ENCODE data around the gene FAM111A. TPM values are rescaled to one million over a fixed set of nuclear protein-coding genes. Genes with fewer than 3 reads are reported as not detected.

FAM111A gene
- total RNA-seq, 1 donor from 2014 or later, result 42.2 TPM

DNA sequence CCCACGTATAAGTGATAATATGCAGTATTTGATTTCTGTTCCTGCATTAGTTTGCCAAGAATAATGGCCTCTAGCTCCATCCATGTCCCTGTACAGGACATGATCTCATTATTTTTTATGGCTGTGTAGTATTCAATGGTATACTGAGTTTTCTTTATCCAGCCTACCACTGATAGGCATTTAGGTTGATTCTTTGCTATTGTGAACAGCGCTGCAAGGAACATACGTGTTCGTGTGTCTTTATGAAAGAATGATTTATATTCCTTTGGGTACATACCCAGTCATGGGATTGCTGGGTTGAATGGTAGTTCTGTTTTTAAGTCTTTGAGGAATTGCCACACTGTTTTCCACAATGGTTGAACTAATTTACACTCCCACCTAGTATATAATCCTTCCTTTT is 1.5 kb upstream of the FAM111A start:
- DNase-seq (ENCODE audit: low read depth, low spot score), result no peak

DNA sequence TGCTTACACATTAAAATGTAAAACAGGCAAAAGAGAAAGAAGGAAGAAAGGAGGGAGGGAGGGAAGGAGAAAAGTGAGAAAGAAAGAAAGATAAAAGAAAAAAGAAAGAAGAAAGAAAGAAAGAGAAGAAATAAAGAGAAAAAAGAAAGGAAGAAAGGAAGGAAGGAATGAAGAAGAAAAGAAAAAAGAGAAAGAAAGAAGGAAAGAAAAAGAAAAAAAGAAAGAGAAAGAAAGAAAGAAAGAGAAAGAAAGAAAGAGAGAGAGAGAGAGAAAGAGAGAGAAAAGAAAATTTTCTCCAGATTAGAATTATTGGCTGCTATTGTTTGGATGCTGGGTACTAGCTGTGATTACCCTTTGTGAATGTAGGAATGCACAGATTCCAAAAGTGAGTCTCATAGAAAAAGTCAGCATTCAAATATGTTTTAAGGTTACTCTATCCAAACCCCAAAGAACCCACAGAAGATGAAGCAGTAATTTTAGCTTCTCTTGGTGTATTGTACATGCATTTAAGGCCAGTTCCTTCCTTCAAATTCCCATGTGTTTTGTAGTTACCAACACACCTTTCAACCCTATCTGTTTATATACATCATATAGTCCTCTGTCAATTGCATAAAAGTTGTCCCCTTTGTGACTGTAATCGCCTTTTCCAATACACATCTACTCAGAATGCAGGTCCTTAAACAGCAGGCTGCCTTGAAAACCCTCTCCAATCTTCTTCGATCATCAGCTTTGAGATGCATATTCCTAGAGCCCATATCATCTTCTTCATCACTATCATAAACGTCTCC is 789 bp upstream of the FAM111A start:
- no peak for DNase-seq (ENCODE audit: low read depth, low spot score)

DNA sequence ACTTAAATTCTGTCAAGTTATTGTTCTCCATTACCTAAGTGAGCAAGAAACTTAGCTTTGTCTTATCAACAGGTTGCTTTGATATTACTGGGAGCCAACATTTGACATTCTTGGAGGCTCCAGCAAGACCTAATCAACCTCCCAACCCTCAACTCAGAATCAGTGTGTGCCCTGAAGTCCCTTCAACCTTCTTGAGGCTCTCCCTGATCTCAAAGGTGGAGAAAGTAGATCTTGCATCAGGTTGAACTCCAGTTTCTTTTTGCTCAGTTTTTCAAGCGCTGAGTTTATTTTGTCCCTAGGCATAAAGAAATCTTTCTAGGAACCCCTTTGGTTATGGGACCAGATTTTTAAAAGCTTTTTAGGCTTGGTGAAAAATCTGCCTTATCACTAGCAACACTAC is 1.4 kb downstream of the FAM111A start:
- DNase-seq (ENCODE audit: low read depth, low spot score), result no peak

DNA sequence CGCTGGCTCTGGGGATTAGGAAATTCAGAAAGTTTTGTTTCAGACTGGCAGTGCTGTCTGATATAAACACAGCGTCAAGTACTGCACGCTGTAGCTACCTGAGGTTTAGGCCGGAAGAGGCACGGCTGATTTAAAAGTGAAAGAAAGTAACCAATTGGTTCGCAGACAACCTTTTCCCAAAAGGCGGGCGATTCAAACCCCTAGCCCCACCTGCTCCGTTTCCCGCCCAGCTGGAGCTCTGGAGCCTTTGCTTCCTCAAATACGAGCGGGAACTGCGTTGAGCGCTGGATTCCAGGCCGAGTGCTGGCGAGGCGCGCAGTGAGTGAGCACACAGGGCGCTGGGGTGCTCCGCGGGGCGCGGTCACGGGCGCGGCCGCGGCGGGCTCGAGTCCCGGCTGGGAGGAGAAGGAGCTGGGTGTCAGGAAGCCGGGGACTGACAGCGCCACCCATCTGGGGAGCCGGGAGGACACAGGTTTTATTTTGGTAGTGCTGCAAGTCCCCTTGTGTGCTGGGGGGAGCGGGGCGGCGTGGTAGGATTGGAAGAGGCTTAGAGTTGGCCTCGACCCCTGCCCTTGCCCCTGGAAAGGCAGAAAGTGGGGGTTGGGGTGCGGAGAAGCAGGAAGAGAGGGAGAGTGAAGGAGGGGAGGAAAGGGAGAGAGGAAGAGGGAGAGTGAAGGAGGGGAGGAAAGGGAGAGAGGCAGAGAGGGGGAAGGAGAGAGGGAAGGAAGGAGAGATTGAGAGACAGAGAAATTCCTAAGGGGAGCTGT is 2.1 kb downstream of the FAM111A start:
- DNase-seq (ENCODE audit: low read depth, low spot score), result peak; percentile 26

DNA sequence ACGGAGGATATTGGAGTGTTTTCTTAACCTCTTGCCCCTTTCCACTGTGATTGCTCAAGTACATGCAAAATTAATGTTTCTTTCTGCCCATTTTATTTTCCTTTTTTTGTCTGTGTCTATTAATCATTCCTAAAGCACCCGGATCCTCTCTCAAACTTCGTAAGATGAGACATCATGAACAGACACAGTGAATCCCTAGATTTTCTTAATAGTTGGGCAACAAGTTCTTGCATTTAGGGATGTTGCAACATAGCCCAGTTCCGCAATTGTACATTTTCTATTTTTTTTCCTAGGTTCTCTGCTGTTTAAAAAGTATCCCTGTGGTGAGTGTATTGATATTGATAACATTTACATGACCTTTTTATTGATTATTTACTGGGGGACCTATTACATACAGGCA is 2.9 kb downstream of the FAM111A start:
- no peak for DNase-seq (ENCODE audit: low read depth, low spot score)

DNA sequence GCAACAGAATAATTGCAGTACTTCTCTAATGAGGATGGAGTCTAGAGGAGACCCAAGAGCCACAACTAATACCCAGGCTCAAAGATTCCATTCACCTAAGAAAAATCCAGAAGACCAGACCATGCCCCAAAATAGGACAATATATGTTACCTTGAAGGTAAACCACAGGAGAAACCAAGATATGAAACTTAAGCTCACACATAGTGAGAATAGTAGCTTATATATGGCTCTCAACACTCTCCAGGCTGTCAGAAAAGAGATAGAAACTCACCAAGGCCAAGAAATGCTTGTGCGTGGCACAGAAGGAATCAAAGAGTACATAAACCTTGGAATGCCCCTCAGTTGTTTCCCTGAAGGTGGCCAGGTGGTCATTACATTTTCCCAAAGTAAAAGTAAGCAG is 9.1 kb downstream of the FAM111A start:
- no peak for DNase-seq (ENCODE audit: low read depth, low spot score)

DNA sequence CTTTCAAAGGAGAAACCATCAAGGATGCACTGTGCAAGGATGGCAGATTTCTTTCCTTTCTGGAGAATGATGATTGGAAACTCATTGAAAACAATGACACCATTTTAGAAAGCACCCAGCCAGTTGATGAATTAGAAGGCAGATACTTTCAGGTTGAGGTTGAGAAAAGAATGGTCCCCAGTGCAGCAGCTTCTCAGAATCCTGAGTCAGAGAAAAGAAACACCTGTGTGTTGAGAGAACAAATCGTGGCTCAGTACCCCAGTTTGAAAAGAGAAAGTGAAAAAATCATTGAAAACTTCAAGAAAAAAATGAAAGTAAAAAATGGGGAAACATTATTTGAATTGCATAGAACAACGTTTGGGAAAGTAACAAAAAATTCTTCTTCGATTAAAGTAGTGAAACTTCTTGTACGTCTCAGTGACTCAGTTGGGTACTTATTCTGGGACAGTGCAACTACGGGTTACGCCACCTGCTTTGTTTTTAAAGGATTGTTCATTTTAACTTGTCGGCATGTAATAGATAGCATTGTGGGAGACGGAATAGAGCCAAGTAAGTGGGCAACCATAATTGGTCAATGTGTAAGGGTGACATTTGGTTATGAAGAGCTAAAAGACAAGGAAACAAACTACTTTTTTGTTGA is 9.8 kb downstream of the FAM111A start:
- no peak for DNase-seq (ENCODE audit: low read depth, low spot score)

DNA sequence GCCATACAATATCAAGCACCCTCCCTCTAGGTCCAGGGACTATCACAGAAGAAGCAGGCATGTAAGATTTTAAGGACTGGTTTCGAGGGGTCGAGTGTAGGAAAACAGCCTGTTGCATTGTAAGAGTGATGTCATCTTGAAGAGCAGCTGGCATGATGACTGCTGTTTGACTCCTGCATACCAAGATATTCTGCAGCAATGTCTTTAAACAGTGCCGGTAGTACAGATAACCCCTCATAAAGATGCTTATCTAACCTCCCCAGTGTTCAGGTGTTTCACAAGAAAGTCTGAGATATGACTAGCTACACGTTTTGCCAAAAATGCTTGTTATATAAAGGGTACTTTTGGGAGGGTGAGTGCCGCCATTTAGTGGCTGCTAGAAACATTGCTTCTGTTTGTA is 12.0 kb downstream of the FAM111A start:
- DNase-seq (ENCODE audit: low read depth, low spot score), result no peak

DNA sequence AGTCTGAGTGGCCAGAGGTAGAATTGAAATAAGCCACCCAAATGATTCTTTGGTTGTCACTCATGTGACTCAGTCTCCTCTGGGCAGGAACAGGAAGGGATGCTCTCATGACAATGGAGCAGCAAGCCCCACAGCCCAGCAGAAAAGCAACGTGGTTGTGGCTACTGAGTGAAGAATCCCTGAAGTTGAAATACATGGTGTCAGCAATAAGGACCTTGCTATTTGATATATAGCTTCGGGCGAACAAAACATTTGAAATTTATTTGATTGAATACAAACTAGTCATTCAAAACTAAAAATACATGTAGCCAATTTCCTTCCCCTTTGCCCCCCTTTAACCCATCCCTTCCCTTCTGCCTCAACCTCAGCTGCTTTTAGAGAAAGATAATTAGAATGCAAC is 14.8 kb downstream of the FAM111A start:
- DNase-seq (ENCODE audit: low read depth, low spot score), result no peak

DNA sequence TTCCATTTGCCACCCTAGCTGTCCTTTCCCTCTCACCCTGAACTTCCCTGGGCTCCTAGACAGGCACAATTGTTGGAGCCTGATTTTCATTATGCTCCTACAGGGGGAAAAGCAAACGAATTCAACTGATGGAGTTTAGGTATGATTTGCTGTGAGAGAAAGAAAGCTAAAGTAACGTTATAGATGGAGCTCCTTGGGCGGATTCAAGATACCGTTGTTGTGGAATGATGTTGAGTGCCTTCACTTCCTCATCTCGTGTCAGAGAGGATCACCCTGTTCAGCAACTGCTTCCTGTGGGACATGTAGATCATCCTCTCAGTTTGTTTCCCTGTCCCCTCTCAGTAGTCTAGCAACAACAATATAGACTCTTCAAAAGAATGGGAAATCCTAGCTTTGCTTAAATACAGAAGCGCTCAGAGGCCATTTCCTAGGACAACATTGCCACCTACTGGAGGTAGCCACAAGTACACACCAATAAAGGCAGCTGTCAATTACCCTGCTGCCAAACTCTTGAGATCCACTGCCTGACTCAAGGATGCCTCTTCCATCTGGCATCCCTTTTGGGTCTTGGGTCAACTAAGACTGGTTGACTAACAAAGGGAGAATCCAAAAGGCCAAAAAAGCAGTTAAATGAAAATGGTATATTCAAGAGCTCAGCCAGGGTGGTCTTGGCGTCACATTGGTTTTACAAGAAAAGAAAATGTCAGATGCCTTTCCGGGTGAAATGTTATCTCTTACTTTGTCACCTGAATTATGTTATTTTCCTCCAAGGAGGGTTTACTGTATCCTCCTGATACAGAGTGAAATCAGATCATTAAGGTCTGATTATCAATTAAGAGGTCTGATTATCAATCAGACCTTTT is 15.8 kb downstream of the FAM111A start:
- DNase-seq (ENCODE audit: low read depth, low spot score), result peak; percentile 50

DNA sequence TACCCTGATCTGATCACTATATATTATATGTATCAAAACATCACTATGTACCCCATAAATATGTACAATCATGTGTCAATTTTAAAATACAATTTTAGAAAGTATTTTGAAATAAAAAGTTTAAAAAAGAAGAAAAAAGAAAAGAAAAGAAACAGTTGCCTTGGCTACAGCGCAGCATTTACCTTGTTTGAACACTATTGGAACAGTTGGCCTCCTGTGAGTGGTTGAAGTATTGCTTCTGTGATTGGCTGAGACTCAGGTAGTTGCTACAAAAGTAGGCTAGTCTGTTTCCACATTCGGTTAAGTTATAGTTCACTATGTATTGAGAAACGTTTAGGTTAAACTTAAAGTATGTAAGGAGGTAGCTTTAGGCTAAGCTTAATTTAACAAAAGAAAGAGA is 21.4 kb downstream of the FAM111A start:
- no peak for DNase-seq (ENCODE audit: low read depth, low spot score)

DNA sequence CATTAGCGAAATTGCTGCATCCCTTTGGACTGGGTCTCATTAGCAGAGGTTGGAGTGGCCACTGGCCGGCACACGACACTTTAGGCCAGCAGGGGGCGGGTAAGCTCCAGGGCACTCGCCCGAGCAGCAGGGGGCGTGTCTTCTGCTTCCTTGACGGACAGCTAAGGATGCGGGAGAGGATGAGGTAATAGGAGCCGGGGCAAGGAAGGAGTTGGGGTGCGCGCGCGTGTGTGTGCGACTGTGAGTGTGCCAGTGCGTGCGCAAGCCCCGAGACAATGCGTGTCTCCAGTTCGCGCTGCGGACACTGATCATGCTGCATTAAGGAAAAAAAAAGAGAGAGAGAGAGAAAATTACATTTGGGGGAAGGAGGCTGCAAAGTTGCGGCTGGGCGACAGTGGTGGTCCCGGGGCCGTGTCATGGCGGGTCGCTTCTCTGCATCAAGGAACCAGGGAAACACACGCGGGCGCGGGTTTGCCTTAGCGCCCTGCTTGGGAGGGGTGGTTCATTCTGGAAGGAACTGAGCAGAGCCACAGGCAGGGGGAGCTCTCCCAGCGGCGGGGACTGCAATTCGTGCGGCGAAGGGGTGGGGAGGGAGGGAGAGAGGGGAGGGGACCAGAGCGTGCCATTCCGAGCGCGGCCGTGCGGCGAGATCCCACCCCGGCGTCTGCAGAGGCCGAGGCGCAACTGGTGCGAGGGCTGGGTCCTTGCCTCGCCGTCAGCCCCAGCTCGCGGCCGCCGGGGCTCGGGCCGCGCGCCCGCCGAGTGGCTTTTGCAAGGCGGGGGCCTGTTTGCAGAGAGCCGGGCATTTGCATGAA is 29.1 kb downstream of the FAM111A start, which contains the start of gene DTX4:
Gene DTX4 (plus strand): TSS at position 625 of the 815 bp plus-strand sequence. CDS start 464 bp downstream, outside the sequence.
- peak; percentile 54 for DNase-seq (ENCODE audit: low read depth, low spot score)

DNA sequence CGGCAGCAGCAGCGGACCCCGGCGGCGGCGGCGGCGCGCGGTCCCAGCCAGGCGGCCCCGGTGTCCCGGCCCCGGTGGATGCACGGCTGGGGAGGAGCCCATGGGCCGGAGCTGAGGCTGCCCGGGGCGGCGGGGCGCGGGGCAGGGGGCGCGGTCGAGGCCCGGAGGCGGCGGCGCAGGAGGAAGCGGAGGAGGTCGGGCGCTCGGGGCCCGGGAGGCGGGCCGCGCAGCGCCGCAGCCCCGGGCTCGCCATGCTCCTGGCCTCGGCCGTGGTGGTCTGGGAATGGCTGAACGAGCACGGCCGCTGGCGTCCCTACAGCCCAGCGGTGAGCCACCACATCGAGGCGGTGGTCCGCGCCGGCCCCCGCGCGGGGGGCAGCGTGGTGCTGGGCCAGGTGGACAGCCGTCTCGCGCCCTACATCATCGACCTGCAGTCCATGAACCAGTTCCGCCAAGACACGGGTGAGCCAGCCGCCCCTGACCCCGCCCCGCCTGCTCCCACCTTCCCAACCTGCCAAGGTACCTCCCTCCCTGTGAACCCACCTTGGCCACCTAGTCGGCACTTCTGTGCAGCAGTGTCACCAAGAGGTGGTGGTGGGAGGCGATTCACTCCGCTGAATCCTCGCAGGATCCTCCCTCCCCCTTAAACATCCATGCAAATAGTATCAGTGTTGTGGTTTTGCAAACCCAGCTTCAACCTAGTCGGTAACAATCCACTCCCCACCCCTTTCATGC is 29.9 kb downstream of the FAM111A start:
- no peak for DNase-seq (ENCODE audit: low read depth, low spot score)

DNA sequence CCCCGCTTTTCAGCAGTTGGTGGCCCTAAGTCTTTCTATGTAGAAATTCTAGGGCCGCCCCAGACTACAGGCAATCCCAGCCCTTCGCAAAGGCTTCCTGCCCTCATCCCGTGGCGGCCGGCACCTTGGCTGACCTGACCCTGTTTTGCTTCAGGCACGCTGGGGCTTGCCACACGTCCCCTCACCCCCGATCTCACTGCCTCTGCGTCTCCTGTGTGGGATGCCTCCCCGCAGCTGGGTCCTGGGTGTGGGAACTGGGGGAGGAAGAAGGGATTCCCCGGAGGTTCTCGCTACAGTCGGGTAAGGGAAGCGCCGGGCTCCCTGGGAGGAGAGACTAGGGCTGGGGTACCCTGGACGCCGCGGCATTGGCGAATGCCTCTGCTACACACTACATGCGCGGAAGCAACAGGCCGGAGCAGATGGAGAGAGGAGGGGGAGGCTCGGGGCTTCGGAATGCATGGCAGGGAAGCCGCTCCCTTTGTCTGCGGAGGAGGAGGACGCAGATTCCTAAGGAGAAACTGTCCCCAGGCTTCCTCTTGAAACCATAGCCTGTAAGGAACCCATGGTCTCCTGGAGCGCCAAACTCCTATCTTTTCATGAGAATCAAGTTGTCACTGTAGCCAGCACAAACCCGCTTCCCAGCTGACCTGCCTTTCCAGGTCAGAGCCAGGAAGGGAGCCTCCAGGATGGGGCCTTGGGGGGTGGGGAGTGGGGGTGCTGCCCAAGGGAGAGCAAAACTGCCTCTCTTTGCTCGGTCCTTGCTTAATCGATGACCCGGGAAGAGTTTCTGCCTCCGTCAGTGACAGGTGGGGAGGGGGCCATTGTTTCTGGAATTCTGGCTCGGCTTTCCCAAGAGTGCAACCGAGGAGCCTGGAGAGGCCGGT is 30.7 kb downstream of the FAM111A start:
- DNase-seq (ENCODE audit: low read depth, low spot score), result no peak

DNA sequence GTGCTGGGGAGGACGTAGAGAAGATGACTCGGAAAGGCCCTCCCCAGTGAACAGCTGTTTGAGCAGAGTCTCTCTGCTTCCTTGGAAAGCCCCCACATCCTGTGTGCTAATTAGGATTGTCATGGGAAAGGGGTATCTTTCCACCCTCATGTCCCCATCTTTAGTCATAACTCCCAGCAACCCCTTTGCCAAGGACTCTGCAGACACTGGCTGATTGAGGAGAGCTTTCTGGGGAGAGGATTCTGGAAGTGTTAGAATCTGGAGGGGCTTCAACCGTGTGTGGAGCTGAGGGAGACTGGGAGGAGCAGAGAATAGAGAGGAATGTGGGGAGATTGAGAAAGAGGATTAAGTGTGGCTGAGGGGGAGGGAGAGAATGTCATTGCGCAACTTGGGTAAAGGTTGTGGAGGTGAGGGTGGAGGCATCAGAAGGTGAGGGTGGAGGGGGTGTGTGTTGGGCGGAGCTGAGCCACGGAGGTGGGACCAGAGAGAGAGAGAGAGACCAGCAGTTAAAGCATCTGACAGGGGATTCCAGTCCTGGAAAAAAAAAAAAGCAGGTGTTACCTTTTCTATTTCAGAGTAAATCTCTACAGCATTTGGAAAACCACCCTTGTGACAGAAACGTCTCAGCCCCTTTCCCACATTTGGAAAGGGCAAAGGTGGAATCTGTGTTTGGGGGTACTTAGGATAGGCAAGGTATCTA is 31.5 kb downstream of the FAM111A start:
- DNase-seq (ENCODE audit: low read depth, low spot score), result no peak

DNA sequence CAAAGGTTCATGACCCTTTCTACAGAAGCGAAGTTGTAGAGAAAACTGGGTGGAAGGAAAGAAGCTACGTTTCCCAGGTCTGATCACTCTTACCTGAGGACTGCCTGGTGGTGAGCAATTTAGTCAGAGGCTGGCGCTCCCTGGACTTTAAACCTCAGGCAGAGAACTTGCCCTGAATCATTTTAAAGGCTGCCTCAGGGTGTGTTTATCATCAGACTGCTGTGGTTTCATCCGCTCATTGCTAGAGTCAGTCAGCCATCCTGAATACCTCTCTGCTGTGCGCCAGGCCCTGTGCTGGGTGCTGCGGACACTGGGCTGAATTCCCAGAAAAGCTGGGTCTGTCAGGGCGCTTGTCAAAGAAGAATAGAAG is 32.0 kb downstream of the FAM111A start:
- no peak for DNase-seq (ENCODE audit: low read depth, low spot score)

DNA sequence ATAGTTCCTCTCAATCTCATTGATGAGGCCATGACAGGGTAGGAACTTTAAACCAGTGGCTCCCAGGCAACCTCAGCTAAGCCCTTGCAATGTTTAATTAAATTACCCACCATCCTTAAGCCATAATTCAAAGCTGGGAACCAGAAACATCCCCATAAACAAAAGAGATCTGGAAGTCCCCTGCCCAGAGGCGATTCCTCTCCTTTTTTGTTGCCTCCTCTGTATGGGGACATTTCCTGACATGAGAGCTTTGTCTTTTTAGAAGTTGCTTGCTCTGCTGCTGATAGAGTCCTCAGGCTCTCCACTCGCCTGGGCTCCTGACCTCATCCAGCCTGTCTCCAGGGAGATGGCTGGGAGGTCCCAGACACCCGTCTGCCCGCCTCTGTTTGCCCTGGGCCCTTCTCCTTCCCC is 32.4 kb downstream of the FAM111A start:
- no peak for DNase-seq (ENCODE audit: low read depth, low spot score)

DNA sequence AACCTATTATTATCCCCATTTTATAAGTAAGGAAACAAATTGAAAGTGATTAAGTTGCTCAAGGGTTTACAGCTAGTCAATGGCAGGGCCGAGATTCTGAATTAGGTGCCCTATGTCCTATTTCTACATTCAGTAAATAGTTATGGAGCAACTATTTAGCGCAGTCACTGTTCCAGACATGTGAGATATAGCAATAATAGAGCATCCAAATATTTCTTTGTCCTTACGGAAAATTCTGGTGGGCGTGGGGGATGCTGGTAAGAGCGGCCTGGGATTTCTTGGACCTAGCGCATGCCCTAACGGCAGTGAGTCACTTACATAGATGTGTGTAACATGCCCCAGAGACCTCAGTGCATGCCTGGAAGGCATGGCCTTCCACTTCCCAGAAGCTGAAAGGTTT is 33.7 kb downstream of the FAM111A start:
- DNase-seq (ENCODE audit: low read depth, low spot score), result no peak
